A673 (cell line): ENCODE results near the gene RYR1. TPM values are rescaled to one million over a fixed set of nuclear protein-coding genes. Genes with fewer than 3 reads are reported as not detected.
A peak's percentile ranks its signal among the peaks of the same experiment; 100 is the strongest.

Source experiments
- BruUV-seq: library from RNA; stranded (reverse); fragments of 400-500 nt; replicated peaks from 2 replicates; lab custom pipeline; 2021; lab: Mats Ljungman, UMichigan
- CTCF ChIA-PET: fragments of 300-600 bp; sonication (Branson Sonifier 250); formaldehyde crosslinking; loops from one replicate; lab custom pipeline; 2022; ENCODE audit warnings: antibody characterized with exemption; lab: Charles Lee
- POLR2A ChIA-PET: fragments of 300-600 bp; sonication (Branson Sonifier 250); formaldehyde crosslinking; loops from one replicate; lab custom pipeline; 2022; ENCODE audit warnings: antibody characterized with exemption; ENCODE audit not compliant: low non-redundant PET; lab: Charles Lee
- DNase-seq: peaks from one replicate; pipeline ENCODE4 v3.0.0-alpha.2; 2015; ENCODE audit warnings: low spot score
- H3K27ac ChIP-seq: fragments of 200-600 bp; sonication (generic); 2 replicates; pipeline ENCODE4 v1.5.1; 2016; ENCODE audit warnings: mixed run types, low read depth, mild to moderate bottlenecking, mixed read lengths, antibody characterized with exemption, low read length; ENCODE audit not compliant: poor library complexity, severe bottlenecking
- H3K27me3 ChIP-seq: fragments of 200-600 bp; sonication (generic); replicated peaks from 2 replicates; pipeline ENCODE4 v1.6.1; 2017; ENCODE audit warnings: mixed run types, low read depth, mild to moderate bottlenecking, mixed read lengths, antibody characterized with exemption, low read length; ENCODE audit not compliant: insufficient read depth, poor library complexity
- H3K36me3 ChIP-seq: fragments of 200-600 bp; sonication (generic); 2 replicates; pipeline ENCODE4 v1.6.1; 2016; ENCODE audit warnings: mixed run types, mild to moderate bottlenecking, mixed read lengths, antibody characterized with exemption, low read length; ENCODE audit not compliant: insufficient read depth, poor library complexity, severe bottlenecking
- H3K4me1 ChIP-seq: fragments of 200-600 bp; sonication (generic); 2 replicates; pipeline ENCODE4 v1.6.1; 2017; ENCODE audit warnings: mixed run types, mild to moderate bottlenecking, mixed read lengths, antibody characterized with exemption, low read length; ENCODE audit not compliant: insufficient read depth, poor library complexity, severe bottlenecking
- H3K4me3 ChIP-seq: fragments of 200-600 bp; sonication (generic); 2 replicates; pipeline ENCODE4 v1.5.1; 2016; ENCODE audit warnings: low read depth, mixed run types, mild to moderate bottlenecking, mixed read lengths, low read length; ENCODE audit not compliant: poor library complexity, severe bottlenecking
- H3K9me3 ChIP-seq: fragments of 200-600 bp; sonication (generic); 2 replicates; pipeline ENCODE4 v1.6.1; 2016; ENCODE audit warnings: mixed run types, low read depth, mild to moderate bottlenecking, mixed read lengths, antibody characterized with exemption, low read length; ENCODE audit not compliant: poor library complexity, severe bottlenecking
- CTCF ChIP-seq: fragments of 300-800, 200-600 bp; sonication (generic); conservative IDR thresholded peaks from 2 replicates; pipeline ENCODE4 v1.5.1; 2017; ENCODE audit warnings: low read depth, mild to moderate bottlenecking, antibody characterized with exemption, low read length, moderate library complexity, mixed read lengths
- EZH2 ChIP-seq: fragments of 200-600 bp; sonication (generic); IDR thresholded peaks from 2 replicates; pipeline ENCODE4 v1.6.1; 2017; ENCODE audit warnings: borderline replicate concordance, low read depth, mild to moderate bottlenecking, mixed read lengths, antibody characterized with exemption, low read length; ENCODE audit not compliant: poor library complexity, severe bottlenecking
- intact Hi-C: fragments of 100-400 bp; cut with micrococcal nuclease; formaldehyde crosslinking; loops from one replicate; pipeline ENCODE4 v1.10.0; 2022; ENCODE audit not compliant: unreplicated experiment
- total RNA-seq: library from RNA; stranded (reverse); gene quantifications from 2 replicates; pipeline ENCODE4 v1.2.3, GENCODE V29; 2021

RYR1 gene
- total RNA-seq, 1 experiment from 2014 or later: 0.28 TPM

DNA sequence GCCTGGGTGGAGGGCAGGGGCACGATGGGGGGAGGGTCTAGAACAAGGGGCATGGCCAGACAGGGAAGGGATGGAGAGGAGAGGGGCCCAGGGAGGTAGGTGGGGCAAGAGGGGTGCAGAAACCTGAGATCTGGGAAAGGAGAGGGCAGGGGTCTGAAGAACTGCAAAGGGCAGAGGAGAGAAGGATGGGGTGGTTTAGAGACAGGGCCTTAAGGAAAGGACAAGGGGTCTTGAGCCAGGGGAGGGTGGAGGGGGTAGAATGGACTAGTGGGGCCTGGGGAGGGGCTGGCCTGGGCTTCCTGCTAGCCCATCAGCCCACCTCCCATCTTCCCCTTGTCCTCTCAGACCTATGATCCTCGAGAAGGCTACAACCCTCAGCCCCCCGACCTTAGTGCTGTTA lies 72.5 kb downstream of the RYR1 start:
- ChIA-PET POLR2A (no interaction called here), CTCF (no interaction called here)
- H3K4me3 ChIP-seq: no peak overlapping the region
- H3K36me3 ChIP-seq: no peaks in the 10 kb centered on the region
- intact Hi-C loops: no loop called here
- DNase-seq: no peak
- no TSS peak for BruUV-seq
- peaks cover 5% of the 10 kb centered on the region for H3K4me1 ChIP-seq
- TF ChIP-seq CTCF (no peak), EZH2 (no peak)
- no peaks in the 10 kb centered on the region for H3K27me3 ChIP-seq
- no peak overlapping the region for H3K27ac ChIP-seq
- H3K9me3 ChIP-seq: no peaks in the 10 kb centered on the region

- POLR2A ChIA-PET: no interaction called here
- DNase-seq: no peak
- no peak overlapping the region for H3K27ac ChIP-seq
- no peaks in the 10 kb centered on the region for H3K27me3 ChIP-seq
- H3K4me3 ChIP-seq: no peak overlapping the region
- no peaks in the 10 kb centered on the region for H3K36me3 ChIP-seq
- TF ChIP-seq CTCF: no peak
- TF ChIP-seq EZH2: no peak
- no TSS peak for BruUV-seq
- CTCF ChIA-PET: no interaction called here
- H3K9me3 ChIP-seq: no peaks in the 10 kb centered on the region
- intact Hi-C loops: no loop called here
- peaks cover 5% of the 10 kb centered on the region for H3K4me1 ChIP-seq
Observed at GRCh38 chr19:38506375-38506722, 72.9 kb downstream of the RYR1 start.

GRCh38 chr19:38506723-38507550 lies 73.4 kb downstream of the RYR1 start:
- intact Hi-C loops: no loop called here
- H3K9me3 ChIP-seq: no peaks in the 10 kb centered on the region
- peak; percentile 94 for DNase-seq
- CTCF ChIA-PET: no interaction called here
- no peaks in the 10 kb centered on the region for H3K27me3 ChIP-seq
- H3K4me1 ChIP-seq: peaks cover 5% of the 10 kb centered on the region
- no peak for TF ChIP-seq CTCF
- no peak for TF ChIP-seq EZH2
- no peak overlapping the region for H3K27ac ChIP-seq
- POLR2A ChIA-PET: no interaction called here
- no peak overlapping the region for H3K4me3 ChIP-seq
- no TSS peak for BruUV-seq
- no peaks in the 10 kb centered on the region for H3K36me3 ChIP-seq
